GM19328 (cell line): ENCODE measurements around the gene APBA1.

Experiments used
- ATAC-seq: cut with Tn5 transposase; IDR thresholded peaks from one replicate; pipeline ENCODE4 v1.9.1; 2021; ENCODE audit warnings: mild to moderate bottlenecking, moderate library complexity; ENCODE audit not compliant: unreplicated experiment

The APBA1 gene

DNA sequence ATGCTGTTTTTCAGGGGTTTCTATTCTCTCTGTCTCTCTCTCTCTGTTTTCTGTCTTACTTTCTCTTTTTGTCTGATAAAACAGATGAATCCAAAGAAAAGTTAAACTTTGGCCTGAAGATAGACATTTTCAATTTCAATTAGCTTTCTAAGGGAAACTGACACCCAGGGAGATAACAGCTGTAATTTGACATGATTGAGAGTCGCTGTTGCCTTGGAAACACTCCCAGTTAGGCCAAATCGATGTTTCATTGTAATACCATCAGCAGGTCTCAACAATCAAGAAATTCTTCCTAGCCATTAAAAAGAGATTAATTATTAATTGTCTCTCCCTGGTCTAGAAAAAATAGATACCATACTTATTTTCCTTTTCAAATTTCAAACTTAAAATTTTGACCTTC is 294.2 kb downstream of the APBA1 start:
- ATAC-seq = no peak
